RPMI7951 (cell line): ENCODE data around the gene LDLRAD4. TPM values are rescaled to one million over a fixed set of nuclear protein-coding genes. Genes with fewer than 3 reads are reported as not detected.
"Not testable (repeated sequence)": the region's sequence is repeated elsewhere in the genome, so short reads cannot be mapped to it uniquely, and the experiment has no call there.

Experiments used
- DNase-seq: peaks from one replicate; pipeline ENCODE4 v3.0.0-alpha.2; 2012; ENCODE audit warnings: low read depth
- total RNA-seq: library from RNA; depleted of rRNA; stranded (reverse); fragments of >200 nt; shearing (Covaris generic); gene quantifications from 2 replicates; pipeline ENCODE4 v1.2.3, GENCODE V29; 2014

LDLRAD4 gene
- total RNA-seq, 1 experiment from 2014 or later, result 0.24 TPM

DNA sequence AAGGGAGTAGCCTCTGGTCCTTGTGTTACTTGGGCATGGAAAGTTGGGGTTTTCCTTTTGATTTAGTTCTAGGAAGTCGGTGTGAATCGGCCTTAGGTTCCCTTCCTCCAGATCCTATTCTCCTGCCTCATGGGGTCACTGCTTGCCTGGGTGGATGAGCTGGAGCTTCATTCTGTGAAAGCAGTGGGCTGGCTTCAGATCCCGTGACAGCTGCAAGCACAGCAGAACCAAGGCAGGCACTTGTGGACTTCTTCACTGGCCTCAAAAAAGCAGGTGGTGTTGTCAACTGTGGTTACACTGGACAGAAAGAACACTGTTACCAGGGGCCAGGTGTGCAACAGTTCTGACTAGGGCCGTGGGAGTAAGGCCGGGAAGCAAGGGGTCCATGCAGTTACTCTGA, 243.4 kb downstream of the LDLRAD4 start:
- DNase-seq, result no peak

DNA sequence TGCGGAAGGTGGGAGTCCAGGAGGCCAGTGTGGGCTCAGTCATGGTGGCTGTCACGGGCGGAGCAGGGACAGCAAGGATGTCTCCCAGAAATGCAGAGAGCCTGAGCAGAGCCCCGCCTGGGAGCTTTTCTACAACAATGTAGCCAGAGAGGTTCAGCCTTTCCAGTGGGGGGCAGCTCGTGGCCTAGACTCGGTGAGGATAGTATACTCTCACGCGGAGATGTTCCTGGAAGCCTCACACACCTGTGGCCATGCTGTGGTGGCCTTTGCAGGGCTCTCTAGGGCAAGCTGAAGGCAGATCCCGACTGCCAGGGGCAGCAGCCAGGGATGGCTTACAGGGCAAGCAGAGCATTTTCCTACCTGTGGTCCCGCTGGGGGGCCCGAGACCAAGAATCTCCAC, 244.1 kb downstream of the LDLRAD4 start:
- no peak for DNase-seq

GRCh38 chr18:13463526-13464210, 245.1 kb downstream of the LDLRAD4 start:
- no peak for DNase-seq

- DNase-seq, result no peak
These were observed 246.0 kb downstream of the LDLRAD4 start for GRCh38 chr18:13464432-13465123.

DNA sequence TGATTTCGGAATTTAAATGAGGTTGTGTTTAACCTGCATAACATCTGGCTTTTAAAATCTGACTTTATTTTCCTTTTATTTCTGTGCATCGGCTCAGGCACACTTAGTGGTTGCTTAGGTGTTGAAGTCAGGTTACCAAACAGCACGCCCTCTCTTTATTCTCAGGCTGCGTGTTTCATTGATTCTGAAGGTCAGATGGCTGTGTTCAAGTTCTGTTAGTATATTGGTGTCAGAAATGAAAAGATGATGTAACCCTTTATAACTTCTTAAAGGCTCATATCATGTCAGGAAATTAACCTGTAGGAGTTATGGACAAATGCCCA, 246.5 kb downstream of the LDLRAD4 start:
- DNase-seq, result no peak

- no peak for DNase-seq
These were observed 246.9 kb downstream of the LDLRAD4 start for GRCh38 chr18:13465476-13465875.

GRCh38 chr18:13470516-13471197, 252.1 kb downstream of the LDLRAD4 start:
- no peak for DNase-seq

DNA sequence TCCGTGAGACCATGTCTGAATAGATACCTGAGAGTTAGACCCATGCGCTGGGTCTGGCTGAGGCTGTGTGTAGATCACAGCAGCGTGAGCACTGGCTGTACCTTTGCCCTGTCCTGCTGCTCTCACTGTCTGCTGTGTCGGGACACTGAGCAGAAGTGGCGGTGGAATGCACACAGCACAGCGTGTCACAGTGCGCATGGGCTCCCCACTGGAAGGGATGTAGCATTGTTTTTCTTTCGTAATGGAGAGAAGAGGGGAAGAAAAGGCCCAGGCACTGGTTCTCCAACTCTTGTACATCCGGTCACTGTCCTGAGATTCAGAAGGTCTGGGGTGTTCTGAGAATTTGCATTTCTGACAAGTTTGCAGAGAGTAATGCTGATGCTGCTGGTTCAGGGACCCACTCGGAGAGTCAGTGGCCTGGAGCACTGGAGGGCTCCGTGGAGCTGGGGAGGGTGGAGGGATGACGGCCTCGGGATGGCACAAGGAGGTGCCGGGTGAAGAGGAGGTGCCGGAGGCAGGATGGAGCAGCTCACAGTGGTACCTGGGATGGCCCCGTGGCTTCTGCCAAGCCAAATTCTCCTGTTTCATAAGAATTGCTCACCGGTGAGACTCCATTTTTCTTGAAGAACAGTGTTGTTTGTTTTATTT, 252.8 kb downstream of the LDLRAD4 start:
- DNase-seq, result no peak

DNA sequence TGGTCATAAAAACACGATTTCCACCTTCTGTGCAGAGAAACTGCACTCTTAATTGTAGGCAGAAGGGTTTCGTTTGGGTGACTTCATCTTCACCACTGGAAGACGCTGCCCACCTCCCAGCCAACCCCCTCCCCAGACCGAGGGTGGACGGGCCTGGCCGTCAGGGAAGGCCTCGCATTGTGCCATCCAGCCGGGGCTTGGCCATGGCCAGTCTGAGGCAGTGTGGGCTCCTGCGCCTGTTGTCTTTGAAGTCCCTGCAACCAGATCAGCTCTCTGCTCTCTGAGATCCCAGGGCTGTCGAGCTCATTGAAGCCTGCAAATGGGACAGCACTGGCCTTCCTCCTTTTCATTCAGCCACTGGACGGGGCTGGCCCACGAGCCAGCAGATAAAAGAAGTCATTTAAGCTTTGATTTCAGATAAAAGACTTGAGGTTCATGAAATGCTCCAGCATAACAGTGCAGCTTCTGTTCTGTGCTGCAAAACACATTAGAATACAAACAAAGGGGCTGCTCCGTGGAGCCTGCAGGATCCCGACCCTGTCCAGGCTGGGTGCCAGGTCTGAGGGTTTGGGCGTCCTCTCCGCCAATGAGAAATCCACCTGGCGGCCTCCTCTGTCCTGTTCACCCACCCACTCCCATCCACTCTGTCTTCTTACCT, 253.5 kb downstream of the LDLRAD4 start:
- DNase-seq, result no peak

DNA sequence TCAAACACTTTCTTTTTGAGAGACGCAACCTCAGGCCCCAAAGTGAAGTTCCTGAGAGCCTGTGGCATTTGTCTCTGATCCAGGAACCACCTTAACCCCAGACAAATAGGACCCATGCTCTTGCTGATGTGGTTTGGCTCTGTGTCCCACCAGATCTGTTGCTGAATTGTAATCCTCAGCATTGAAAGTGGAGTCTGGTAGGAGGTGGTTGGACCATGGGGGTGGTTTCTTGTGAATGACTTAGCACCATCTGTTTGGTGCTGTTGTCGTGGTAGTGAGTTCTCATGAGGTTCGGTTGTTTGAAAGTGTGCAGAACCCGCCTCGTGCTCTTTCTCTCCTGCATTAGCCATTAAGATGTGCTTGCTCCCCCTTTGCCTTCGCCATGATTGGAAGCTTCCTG, 255.2 kb downstream of the LDLRAD4 start:
- DNase-seq, result no peak

GRCh38 chr18:13474336-13474735, 255.8 kb downstream of the LDLRAD4 start:
- no peak for DNase-seq

GRCh38 chr18:13474907-13475545, 256.5 kb downstream of the LDLRAD4 start:
- DNase-seq, result no peak

DNA sequence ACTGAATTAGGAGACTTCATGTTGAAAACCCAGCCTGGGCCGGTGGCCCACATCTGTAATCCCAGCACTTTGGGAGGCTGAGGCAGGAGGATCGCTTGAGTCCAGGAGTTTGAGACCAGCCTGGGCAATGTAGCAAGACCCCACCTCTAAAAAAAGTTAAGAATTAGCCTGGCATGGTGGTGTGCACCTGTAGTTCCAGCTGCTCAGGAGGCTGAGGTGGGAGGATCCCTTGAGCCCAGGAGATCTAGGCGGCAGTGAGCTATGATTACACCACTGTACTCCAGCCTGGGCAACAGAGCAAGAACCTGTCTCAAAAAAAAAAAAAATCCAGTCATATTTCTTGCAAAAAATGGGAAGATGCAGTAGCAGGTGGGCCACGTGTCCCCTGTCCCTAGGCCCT, 257.8 kb downstream of the LDLRAD4 start:
- DNase-seq, result not testable (repeated sequence)

GRCh38 chr18:13477147-13477683, 258.7 kb downstream of the LDLRAD4 start:
- DNase-seq, result no peak

DNA sequence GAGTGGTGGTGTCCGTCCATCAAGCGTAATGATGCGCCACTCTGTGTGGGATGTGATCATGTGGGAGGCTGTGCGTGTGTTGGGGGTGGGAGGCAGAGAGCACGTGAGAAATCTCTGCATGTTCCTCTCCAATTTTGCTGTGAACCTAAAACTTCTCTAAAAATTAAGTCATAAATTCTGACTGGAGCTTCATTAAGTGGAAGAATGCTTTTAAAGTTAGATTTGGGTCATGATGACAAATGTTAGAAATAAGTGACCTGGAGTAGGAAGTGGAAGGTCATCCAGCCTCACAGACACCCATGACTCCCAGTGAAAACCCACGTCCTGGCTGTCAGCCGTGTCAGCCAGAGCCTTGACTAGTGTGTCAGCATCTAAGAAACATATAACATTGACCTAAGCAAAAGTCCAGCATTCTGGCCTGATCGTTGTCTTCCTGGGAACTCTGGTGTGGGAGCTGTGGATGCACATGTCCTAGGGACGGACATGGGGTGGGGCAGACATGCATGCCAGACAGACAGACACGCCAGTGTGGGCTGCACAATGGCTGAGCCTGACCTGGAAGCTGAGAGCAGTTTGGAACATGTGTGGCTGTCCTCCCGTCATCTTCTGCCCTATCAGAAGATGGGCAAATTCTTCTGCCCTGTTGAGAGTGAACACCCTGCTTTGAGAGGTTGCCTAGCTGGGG, 262.2 kb downstream of the LDLRAD4 start:
- no peak for DNase-seq

GRCh38 chr18:13481331-13481730, 262.8 kb downstream of the LDLRAD4 start:
- no peak for DNase-seq

DNA sequence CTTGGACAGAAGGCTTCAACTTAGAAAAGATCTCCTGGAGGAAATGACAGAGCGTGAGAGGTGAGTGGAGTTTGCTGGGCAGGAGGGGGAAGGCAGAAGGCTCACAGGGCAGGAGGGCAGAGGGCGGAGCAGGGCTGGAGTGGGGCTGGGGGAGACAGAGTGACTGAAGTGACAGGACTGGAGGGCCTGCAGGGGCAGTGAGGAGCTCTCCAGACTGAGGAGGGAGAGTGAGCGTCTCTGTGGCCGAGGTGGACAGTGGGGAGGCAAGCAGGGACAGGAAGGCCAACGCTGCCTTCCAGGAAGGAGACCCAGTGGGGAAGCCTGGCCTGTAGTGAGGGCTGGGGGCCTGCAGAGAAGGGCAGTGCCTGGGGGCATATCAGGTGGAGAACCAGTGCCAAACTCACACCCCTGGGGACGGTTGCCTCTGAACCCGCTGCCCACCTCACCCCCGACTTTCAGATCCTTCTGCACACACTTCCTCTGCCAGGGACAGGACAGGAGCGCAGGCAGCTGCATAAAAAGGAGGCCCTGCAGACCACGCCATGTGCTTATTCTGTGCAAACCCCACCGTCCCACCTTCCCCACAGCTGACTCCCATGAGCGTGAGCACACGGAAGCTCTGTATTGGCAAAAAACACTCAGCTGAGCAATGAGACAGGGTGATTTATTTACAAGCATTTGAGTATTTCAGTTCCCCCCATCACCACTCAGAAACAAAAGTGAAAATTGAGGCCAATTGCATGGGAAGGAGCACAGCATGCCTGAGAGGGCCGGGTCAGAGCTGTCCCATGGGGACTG, 263.5 kb downstream of the LDLRAD4 start:
- no peak for DNase-seq

DNA sequence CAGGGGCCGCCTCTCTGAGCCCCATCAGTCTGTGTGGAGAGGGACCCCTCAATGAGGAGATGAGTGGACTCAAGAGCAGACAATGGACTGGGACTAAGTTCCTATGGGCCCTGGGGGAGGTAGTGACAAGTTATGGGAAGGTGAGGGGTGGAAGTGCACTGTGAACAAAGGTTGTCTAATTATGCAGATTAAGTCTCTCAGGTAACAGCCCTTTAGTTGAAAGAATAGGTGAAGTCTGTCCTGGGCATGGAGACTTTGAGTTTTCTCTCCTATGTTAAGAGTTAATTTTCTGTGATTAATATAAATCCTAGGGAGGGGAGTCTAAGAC, 264.0 kb downstream of the LDLRAD4 start:
- DNase-seq, result no peak

- DNase-seq, result no peak
These were observed 265.0 kb downstream of the LDLRAD4 start for GRCh38 chr18:13483316-13484270.
